Neural cell (in vitro differentiated cells): Measurements from ENCODE around the gene HELZ.
"Not testable (repeated sequence)": the region's sequence is repeated elsewhere in the genome, so short reads cannot be mapped to it uniquely, and the experiment has no call there.

Source experiments
- EP300 ChIP-seq: fragments of 450-650 bp; conservative IDR thresholded peaks from 2 replicates; pipeline ENCODE4 v1.6.1; 2014; ENCODE audit warnings: antibody characterized with exemption, mild to moderate bottlenecking, moderate library complexity; ENCODE audit not compliant: poor library complexity, severe bottlenecking
- EZH2 ChIP-seq: fragments of 200-600, 300-800 bp; shearing (Covaris generic), sonication (generic); IDR thresholded peaks from 2 replicates; pipeline ENCODE4 v1.6.1; 2014; ENCODE audit warnings: antibody characterized with exemption, low read length, borderline replicate concordance, mild to moderate bottlenecking; ENCODE audit not compliant: insufficient read depth, poor library complexity, severe bottlenecking
- POLR2AphosphoS5 ChIP-seq: IDR thresholded peaks from 2 replicates; pipeline ENCODE4 v1.6.1; 2012
- TF ChIP-seq, protein P1 (sequence below): fragments of 450-650 bp; IDR thresholded peaks from 2 replicates; pipeline ENCODE4 v1.5.1; 2014; ENCODE audit warnings: antibody characterized with exemption, mild to moderate bottlenecking, moderate library complexity; ENCODE audit not compliant: poor library complexity, severe bottlenecking

DNA sequence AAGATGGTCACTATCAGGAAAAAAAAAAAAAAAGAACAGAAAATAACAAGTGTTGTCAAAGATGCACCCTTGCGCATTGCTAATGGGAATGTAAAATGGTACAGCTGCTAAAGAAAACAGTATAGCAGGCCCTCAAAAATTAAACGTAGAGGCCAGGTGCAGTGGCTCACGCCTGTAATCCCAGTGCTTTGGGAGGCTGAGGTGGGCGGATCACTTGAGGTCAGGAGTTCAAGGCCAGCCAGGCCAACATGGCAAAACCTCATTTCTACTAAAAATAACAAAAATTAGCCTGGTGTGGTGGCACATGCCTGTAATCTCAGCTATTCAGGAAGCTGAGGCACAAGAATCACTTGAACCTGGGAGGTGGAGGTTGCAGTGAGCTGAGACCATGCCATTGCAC, 6.6 kb upstream of the HELZ start:
- not testable (repeated sequence) for TF ChIP-seq EP300, EZH2, POLR2AphosphoS5
- TF ChIP-seq, protein P1, sequence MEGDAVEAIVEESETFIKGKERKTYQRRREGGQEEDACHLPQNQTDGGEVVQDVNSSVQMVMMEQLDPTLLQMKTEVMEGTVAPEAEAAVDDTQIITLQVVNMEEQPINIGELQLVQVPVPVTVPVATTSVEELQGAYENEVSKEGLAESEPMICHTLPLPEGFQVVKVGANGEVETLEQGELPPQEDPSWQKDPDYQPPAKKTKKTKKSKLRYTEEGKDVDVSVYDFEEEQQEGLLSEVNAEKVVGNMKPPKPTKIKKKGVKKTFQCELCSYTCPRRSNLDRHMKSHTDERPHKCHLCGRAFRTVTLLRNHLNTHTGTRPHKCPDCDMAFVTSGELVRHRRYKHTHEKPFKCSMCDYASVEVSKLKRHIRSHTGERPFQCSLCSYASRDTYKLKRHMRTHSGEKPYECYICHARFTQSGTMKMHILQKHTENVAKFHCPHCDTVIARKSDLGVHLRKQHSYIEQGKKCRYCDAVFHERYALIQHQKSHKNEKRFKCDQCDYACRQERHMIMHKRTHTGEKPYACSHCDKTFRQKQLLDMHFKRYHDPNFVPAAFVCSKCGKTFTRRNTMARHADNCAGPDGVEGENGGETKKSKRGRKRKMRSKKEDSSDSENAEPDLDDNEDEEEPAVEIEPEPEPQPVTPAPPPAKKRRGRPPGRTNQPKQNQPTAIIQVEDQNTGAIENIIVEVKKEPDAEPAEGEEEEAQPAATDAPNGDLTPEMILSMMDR = not testable (repeated sequence)
